Middle frontal gyrus (tissue), 1 donor: ENCODE data around the gene MIA.
"Not testable (repeated sequence)": the region's sequence is repeated elsewhere in the genome, so short reads cannot be mapped to it uniquely, and the experiment has no call there.

Source experiments
- DNase-seq: peaks from one replicate; pipeline ENCODE4 v3.0.0-alpha.2; 2015; ENCODE audit warnings: low spot score; ENCODE audit errors: extremely low spot score

MIA gene

DNA sequence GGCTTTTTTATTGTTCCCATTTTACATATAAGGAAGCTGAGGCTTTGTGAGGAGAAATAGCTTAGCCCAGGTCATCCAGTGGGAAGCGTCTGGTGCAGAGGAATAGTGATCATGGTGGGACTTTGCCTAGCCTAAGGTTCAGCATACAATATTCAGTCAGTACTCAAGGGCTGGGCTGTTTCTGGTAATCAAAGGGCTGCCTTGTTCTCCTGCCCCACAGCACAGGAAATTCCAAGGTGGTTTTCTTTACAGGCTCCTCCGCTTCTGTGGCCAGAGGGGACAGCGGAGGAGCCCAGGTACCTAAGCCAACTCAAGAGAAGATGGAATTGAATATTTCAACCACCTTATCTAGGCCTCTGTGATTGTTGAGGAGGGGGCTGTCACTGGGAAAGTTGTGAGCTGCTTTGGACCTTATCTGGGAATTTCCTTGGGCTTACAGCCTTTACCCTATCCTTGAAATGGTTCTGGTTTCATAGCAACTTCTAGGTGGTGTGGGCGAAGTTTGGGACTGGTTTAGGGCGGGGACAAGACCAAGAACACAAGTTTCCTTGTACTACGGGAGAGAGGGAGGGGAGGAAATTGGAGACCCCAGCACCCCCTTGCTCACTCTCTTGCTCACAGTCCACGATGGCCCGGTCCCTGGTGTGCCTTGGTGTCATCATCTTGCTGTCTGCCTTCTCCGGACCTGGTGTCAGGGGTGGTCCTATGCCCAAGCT, at the start of gene MIA:
Gene MIA (plus strand): TSS at position 606 of the 716 bp plus-strand sequence. CDS start 22 bp downstream, at position 628.
- DNase-seq = no peak

DNA sequence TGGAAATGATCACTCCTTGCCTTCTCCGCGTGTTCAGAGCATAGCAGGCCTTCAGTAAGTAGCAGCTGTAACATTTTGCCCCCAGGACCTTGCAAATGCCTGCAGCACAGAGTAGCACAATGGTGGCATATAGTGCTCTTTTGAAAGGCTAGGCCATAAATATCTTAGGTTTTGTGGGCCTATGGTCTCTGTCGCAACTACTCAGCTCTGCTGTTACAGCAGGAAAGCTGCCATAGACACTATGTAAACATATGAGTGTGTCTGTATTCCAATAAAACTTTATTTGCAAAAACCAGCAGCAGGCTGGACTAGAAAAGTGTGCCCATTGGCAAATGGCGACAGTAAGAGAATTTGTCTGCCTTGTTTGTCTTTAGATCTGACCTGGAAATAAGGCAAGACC, 49.0 kb upstream of the MIA start:
- no peak for DNase-seq

DNA sequence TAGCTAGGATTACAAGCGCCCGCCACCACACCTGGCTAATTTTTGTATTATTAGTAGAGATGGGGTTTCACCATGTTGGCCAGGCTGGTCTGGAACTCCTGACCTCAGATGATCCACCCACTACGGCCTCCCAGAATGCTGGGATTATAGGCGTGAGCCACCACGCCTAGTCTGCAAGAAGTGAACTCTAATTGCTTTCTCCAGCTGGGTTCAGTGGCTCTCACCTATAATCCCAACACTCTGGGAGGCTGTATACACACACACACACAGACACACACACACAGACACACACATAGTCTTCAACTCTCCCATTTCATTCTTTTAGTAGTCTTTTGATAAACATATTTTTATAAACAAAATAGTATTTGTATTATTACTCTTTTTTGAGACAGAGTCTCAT, 45.3 kb upstream of the MIA start:
- DNase-seq = not testable (repeated sequence)

DNA sequence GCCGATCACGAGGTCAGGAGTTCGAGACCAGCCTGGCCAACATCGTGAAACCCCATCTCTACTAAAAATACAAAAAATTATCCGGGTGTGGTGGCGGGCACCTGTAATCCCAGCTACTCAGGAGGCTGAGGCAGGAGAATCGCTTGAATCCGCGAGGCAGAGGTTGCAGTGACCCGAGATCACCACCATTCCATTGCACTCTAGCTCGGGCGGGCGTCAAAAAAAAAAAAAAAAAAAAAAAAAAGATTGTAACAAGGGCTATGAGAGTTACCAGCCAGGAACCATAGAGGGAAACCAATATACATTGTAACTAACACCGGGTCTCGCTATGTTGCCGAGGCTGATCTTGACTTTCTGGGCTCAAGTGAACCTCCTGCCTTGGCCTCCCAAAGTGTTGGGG, 43.0 kb upstream of the MIA start:
- DNase-seq = not testable (repeated sequence)

DNA sequence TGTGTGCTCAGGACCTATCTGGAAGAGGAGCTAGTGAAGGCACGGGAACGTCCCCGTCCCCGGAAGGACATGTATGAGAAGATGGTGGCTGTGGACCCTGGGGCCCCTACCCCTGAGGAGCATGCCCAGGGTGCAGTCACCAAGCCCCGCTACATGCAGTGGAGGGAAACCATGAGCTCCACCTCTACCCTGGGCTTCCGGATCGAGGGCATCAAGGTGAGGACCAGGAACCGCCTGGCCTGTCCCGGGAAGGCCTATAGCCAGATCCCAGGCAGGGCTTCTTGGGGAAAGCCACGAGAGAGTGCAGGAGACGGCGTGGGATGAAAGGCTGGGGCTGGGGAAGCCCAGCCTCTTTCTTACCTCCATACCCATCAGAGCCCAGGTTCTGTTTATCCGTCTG, 42.2 kb upstream of the MIA start:
- DNase-seq = no peak

DNA sequence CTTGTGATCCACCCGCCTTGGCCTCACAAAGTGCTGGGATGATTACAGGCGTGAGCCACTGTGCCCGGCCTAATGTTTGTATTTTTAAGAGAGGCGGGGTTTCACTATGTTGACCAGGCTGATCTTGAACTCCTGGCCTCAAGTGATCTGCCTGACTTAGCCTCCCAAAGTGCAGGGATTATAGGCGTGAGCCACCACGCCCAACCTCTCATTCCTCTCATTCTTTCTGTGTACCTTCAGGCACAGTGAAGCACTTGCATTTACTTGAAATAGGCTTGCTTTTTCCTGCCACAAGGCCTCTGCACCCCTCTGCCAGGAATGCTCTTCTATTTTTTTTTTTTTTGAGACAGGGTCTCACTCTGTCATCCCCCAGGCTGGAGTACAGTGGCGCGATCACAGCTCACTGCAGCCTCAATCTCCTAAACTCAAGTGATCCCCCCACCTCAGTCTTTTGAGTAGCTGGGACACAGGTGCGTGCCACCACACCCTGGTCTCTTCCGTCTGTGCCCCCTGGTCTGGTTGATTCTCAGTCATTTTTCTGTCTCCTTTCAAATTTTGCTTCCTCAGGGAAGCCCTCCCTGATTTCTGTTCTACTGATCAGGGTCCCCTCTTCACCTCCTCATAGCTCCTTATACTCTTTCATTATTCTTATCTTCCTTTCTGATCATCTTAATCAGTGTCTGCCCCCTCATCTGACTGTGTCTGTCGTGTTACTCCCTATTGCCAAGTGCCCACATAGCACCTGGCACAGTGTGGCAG, 40.1 kb upstream of the MIA start:
- DNase-seq = no peak

DNA sequence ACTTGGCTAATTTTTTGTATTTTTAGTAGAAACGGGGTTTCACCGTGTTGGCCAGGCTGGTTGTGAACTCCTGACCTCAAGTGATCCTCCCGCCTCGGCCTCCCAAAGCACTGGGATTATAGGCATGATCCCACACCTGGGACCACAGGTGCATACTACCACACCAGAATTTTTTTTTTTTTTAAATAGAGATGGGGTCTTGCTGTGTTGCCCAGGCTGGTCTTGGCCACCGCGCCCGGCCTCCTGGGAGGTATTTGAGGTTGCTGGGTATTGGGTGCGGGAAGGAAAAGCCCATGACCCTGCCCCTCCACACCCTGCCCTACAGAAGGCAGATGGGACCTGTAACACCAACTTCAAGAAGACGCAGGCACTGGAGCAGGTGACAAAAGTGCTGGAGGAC, 38.7 kb upstream of the MIA start:
- no peak for DNase-seq

DNA sequence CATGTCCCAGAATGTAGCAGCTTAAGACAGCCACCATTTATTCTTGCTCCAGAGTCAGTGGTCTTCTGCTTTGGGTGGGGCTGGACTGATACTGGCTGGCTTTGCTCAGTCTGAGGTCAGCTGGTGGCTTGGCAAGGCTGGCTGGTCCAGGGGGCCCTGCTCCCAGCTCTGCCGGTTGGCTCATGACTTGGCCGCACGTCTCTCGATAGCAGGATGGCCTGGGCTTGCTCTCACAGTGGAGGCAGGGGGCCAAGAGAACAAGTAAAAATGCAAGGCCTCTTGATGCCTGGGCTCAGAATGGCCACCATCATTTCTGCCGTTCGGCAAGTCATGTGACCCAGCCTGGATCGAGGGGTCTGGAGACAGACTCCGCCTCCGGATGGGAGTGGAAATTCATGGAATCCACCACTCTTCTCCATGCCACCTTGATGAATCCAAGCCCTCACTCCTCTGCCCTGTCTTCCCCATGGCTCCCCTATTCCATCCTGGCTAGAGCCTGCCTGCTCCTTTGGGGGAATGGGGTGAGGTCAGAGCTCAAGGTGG, 38.1 kb upstream of the MIA start:
- no peak for DNase-seq

DNA sequence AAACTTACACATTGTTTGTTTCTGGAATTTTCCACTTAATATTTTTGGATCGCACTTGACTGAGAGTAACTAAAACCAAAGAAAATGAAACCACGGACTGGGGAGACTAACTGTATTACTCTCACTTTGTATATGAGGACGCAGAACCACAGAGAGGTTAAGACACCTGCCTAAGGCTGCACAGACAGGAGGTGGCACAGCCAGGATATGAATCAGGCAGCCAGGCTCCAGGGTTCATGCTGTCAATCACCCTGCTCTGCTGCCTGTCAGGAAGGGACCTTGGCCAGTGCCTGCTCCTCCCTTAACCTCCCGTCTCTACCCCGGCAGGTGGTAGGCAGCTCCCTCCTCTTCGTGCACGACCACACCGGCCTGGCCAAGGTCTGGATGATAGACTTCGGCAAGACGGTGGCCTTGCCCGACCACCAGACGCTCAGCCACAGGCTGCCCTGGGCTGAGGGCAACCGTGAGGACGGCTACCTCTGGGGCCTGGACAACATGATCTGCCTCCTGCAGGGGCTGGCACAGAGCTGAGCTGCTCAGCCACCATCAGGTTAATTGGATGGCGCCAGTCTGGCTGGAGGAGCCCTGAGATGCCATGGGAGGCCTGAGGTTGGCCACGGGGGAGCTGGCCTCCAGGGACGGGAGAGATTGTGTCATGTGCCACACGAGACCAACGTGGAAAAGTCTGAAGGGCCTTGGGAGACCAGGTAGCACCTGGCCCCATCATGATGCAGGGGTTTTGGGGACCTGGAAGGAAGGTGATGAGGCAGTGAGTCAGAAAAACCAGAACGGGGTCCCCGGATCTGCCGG, 36.1 kb upstream of the MIA start:
- DNase-seq = no peak

DNA sequence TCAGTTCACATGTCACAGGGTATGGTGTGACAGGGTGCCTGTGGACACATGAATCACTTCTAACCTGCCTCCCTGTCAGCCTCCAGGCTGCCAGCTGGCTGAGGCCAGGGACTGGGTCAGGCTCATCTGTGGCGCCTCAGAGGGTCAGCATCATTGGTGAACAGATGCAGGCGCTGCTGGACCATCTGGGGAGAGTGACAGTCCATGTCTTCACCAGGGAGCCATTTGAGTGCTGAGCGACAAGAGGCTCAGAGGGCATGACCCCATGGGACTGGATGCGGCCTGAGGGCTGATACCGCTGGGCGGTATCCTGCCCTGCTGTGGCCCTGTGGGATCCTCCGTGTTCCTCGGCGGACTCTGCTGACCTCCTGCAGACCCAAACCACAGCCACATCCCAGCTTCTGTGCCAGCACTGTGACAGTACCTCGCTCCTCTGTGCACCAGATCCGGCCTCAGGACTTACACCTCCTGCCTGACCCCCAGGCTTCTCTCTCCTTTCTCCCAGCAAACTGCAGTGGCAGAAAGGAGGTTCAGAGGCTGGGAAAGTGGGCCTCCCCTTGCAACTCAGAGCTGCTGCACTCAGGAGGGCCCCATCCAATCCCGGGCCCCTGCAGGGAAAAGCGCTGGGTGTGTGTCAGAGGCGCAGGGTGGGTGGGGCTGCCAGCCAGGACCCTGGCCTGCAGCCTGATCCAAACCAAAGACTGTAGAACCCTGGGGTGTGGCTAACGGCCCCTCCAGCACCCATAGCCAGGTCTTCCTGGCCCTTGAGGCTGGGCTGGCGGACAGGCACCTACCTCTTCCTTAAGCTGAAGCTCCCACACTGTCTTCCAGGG, 35.2 kb upstream of the MIA start:
- no peak for DNase-seq

DNA sequence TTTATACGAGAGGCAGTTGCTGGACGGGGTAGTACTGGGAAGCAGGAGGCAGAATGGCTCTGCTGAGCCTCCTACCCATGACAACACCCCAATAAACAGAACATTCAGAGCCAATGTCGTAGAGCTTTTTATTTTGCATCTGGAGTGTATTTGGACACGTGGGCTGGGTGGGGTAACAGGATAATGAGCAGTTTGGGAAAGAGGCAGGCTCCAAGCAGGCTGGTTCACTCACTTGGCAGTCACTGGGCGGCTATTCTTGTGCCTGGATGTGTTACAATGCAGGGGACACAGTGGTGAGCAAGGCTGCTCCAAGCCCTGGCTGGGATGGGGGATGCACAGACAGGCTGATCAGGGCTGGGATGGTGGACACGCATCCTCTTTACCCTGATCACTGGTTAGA, 34.6 kb upstream of the MIA start:
- peak; percentile 45 for DNase-seq

DNA sequence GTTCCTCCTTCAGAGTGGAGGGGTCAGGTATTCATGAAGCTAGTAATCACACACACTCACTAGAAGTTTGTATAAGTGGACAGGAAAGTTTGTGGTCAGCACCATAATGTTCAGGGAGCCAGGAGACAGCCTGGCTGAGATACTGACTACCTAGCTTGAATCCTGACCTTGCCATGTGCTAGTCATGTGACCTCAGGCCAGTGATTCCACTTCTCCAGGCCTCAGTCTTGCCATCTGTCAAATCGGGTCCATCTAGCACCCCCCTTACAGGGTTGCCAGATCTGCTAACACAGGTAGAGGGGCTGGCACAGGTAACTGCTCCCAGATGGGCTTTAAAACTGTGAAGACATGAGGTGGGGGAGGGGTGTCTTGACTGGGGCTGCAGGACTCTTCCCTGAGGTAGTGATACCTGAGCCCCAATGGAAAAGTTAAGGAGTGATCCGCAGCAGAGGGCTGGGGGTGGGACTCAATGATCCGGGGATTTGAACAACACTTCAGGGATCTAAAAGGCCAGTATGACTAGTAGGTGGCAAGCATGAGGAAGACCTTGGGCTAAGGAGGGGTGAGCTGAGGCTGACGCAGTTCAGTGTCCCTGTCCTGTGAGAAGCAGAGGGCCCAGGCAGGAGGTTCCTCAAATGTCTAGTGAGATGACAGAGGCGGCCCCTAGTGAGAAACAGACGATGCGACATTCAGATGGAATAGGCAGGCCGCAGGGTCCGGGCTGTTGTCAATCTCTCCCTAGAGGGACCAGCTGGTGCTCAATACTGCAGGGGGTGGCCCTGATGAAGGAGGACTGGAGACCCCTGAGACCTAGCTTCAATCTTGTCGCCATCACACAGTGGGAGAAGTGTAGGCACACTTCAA, 33.6 kb upstream of the MIA start:
- DNase-seq = no peak

DNA sequence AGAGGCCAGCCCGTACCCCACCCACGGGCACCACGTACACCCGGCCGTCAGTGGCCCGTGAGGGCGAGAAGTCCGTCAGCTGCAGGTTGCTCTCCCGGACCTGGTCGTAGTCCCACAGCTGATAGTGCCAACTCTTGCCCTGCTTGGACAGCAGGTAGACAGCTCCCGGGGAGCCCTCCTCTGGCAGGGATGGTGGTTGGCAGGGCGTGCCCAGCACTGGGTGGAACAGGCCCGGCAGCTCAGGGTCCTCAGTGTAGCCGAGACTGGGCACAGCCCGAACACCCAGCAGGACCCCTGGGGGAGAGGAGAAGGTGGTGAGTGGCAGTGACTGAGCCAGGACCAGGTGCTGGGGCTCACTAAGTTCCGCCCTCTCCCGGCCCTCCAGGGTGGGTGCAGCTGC, 32.8 kb upstream of the MIA start:
- no peak for DNase-seq

DNA sequence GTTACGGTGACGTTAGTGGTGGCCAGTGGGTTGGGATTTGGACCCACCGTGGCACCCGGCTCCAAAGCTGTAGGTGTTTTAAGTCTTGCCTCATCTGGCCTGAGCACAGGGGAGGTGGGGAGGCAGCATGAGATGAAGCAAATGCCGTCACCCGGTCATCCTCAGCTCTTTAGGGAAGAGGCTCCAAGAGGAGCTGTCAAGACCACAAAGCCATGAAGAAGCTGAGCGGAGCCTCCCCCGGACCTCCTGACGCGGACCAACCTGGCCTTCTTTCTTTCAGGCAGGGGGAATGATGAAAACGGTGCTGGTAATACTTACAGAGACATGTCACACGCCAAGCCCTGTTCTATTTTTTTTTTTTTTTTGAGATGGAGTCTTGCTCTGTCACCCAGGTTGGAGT, 32.4 kb upstream of the MIA start:
- DNase-seq = no peak

DNA sequence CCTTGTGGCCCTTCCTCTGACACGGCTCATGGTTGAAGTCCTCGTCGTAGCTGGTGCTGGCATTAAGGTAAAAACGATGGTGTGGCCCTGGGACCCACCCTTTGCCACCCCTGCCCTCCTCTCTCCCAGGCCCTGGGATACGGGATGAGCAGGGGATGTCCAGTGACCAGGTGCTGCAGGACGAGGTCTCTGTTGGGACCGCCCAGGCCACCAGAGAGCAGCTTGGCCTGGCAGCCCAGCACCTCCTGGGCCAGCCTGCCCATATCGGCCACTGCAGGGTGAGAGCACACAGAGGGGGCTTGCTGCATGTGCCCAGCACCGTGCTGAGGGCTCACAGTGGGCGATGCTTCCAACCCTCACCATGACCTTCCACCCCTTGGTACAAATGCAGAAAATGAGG, 31.4 kb upstream of the MIA start:
- no peak for DNase-seq

DNA sequence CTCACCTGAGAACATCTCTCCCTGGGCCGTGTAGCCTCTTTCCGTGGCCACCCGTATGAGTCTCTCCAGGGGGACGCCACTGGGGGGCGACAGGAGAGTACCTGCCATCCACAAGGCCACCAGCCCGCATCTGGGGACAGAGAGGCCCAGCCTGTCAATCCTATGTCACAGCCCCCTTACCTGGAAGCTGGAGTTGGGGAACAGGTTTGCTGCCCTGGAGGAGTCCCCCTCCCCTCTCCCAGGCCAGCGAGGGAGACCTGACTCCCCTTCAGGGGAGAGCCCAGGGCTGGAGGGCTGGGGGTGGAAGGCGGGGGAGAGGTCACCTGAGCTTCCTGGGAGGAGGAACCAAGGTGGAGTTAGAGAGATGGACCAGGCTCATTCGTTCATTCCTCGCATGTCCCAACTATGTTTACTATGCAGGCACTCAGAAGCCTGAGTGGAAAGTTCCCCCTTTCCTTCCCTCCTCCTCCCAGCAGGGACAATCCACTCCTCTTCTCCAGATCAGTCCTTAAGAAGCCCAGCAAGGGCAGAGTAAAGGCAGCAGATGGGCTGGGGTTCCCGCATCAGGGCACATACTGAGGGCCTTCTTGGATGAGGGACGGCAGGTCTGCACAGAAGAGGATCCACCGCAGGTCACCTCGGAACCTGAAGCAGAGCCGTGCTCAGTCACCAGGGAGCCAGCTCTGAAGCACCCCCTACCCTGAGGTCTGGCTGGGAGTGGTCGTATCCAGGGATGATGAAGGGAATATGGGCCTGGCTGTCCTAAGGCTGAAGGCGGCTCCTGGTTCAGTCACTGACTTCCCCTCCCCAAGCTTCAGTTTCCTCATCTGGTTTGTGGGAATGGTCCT, 30.5 kb upstream of the MIA start:
- no peak for DNase-seq

DNA sequence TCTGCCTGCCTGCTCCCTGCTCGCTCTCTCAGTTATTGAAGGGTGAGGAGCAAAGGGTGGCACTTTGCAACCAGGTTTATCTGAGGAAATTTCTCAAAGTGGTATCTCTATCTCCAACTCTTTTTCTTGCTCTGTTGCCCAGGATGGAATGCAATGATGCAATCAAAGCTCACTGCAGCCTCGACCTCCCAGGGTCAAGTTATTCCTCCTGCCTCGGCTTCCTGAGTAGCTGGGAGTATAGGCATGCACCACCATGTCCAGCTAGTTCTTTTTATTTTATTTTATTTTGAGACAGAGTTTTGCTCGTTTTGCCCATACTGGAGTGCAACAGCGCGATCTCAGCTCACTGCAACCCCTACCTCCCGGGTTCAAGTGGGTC, 29.9 kb upstream of the MIA start:
- no peak for DNase-seq

DNA sequence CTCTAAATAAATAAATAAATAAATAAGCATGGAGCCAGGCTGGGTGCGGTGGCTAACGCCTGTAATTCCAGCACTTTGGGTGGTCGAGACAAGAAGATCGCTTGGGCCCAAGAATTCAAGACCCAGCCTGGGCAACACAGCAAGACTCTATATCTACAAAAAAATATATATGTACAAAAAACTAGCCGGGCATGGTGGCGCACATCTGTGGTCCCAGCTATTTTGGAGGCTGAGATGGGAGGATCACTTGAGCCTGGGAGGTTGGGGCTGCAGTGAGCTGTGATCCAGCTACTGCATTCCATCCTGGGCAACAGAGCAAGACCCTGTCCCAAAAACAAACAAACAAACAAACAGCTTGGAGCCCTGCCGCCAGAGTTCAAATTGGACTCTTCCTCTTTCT, 27.8 kb upstream of the MIA start:
- no peak for DNase-seq
